T-helper 22 cell (primary cell): ENCODE measurements around the gene CAMK4.
A peak's percentile ranks its signal among the peaks of the same experiment; 100 is the strongest.

ENCODE experiments used
- DNase-seq: peaks from one replicate; pipeline ENCODE4 v3.0.0-alpha.2; 2020; ENCODE audit warnings: low read depth

The CAMK4 gene

GRCh38 chr5:111223787-111224560, at the start of gene CAMK4:
Gene CAMK4 (plus strand): TSS chr5:111224384. CDS start chr5:111224484, 100 bp downstream.
- peak; percentile 83 for DNase-seq

- no peak for DNase-seq
Observed at GRCh38 chr5:111183064-111183463, 41.1 kb upstream of the CAMK4 start.

GRCh38 chr5:111187079-111187478, 37.1 kb upstream of the CAMK4 start:
- DNase-seq = no peak

- no peak for DNase-seq
Observed at GRCh38 chr5:111194053-111194452, 30.1 kb upstream of the CAMK4 start.

- no peak for DNase-seq
Observed at GRCh38 chr5:111194925-111195324, 29.3 kb upstream of the CAMK4 start.

GRCh38 chr5:111197523-111197922, 26.7 kb upstream of the CAMK4 start:
- no peak for DNase-seq

- no peak for DNase-seq
Observed at GRCh38 chr5:111198281-111198966, 25.8 kb upstream of the CAMK4 start.

GRCh38 chr5:111200828-111201227, 23.4 kb upstream of the CAMK4 start:
- DNase-seq = no peak

- DNase-seq = no peak
Observed at GRCh38 chr5:111201705-111202104, 22.5 kb upstream of the CAMK4 start.

- DNase-seq = no peak
Observed at GRCh38 chr5:111211341-111211740, 12.8 kb upstream of the CAMK4 start.

- no peak for DNase-seq
Observed at GRCh38 chr5:111214052-111214742, 10.0 kb upstream of the CAMK4 start.

- no peak for DNase-seq
Observed at GRCh38 chr5:111215971-111216370, 8.2 kb upstream of the CAMK4 start.

GRCh38 chr5:111221139-111221538, 3.0 kb upstream of the CAMK4 start:
- DNase-seq = no peak

- no peak for DNase-seq
Observed at GRCh38 chr5:111223101-111223786, 940 bp upstream of the CAMK4 start.

GRCh38 chr5:111224561-111225345, 569 bp downstream of the CAMK4 start:
- DNase-seq = no peak

GRCh38 chr5:111225926-111226325, 1.7 kb downstream of the CAMK4 start:
- DNase-seq = no peak

- no peak for DNase-seq
Observed at GRCh38 chr5:111226556-111226955, 2.4 kb downstream of the CAMK4 start.

- DNase-seq = no peak
Observed at GRCh38 chr5:111227226-111227782, 3.1 kb downstream of the CAMK4 start.

GRCh38 chr5:111227801-111228200, 3.6 kb downstream of the CAMK4 start:
- no peak for DNase-seq

GRCh38 chr5:111228520-111229220, 4.5 kb downstream of the CAMK4 start:
- no peak for DNase-seq
